ENCODE measurements around the gene ZKSCAN7.

The ZKSCAN7 gene

GRCh38 chr3:44584646-44585501 is 29.9 kb downstream of the ZKSCAN7 start, which contains the start of gene ZNF660:
TSS of gene ZNF660 (plus strand) at chr3:44584964. CDS start at chr3:44594194, 9,230 bp downstream.
- H3K27ac Mint-ChIP-seq, result peak within 1 kb of the TSS; percentile 96
- H3K4me3 Mint-ChIP-seq, result peak within 1 kb of the TSS; percentile 88 to 92
- ATAC-seq (replicated peaks) (peak; percentile 93 to 94), DNase-seq (peak; percentile 48)
- H3K36me3 Mint-ChIP-seq, result peaks cover 43 to 55% of the 10 kb centered on the region in 2 donors
- peaks cover 10 to 12% of the 10 kb centered on the region in 2 donors for H3K9me3 Mint-ChIP-seq
- H3K4me1 Mint-ChIP-seq, result peaks cover 12 to 30% of the 10 kb centered on the region in 2 donors
- H3K27me3 Mint-ChIP-seq, result peaks cover 12 to 20% of the 10 kb centered on the region in 2 donors

DNA sequence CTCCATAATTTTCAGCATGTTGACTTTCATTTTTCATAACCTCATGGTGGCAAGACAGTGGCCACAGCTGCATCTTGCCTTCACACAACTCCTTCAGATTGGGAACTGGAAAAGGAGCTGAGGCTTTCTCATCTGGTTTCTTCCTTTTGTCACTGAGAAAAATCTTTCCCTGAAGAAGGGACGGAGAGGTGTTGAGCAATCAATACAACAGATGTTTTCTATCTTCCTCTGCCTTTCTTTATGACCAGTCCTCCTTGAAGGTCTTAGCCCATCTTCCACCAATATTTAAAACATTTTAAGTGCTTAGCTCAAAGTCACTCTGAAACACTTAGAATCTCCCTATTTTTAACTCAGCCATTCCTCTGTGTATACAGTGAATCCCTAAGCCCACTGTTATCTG is 41.6 kb downstream of the ZKSCAN7 start:
- Mint-ChIP-seq H3K9me3 (peaks cover 17 to 23% of the 10 kb centered on the region in 2 donors), H3K27ac (no peak overlapping the region), H3K4me3 (no peak overlapping the region), H3K27me3 (no peaks in the 10 kb centered on the region), H3K36me3 (peaks cover 46 to 53% of the 10 kb centered on the region in 2 donors), H3K4me1 (no peaks in the 10 kb centered on the region)
- ATAC-seq (replicated peaks) (no peak), DNase-seq (no peak)

DNA sequence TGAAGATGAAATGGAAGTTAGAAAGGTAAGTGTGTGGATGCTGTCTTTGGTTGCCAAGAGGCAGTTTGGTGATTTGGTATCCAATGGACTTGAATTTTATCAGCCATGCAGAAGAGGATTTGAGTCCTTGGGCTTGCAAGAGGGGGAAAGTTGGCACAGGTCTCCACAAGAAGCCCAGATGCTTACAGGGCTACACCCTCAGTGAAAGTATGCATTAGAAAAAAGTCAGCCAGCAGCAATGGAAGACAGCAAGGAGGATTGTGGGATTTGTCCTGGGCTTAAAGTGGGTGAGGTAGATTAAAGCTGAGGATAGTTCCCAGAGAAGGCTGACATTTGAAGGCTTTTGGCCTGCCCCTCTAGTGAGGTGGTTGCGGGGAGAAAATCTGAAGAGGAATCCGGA is 46.8 kb downstream of the ZKSCAN7 start:
- no peak overlapping the region for H3K4me3 Mint-ChIP-seq
- no peak overlapping the region for H3K27ac Mint-ChIP-seq
- H3K36me3 Mint-ChIP-seq, result peaks cover 14 to 46% of the 10 kb centered on the region in 2 donors
- no peaks in the 10 kb centered on the region for H3K27me3 Mint-ChIP-seq
- H3K9me3 Mint-ChIP-seq, result peaks cover 6 to 12% of the 10 kb centered on the region in 2 donors
- H3K4me1 Mint-ChIP-seq, result no peaks in the 10 kb centered on the region
- DNase-seq (no peak), ATAC-seq (replicated peaks) (no peak)

DNA sequence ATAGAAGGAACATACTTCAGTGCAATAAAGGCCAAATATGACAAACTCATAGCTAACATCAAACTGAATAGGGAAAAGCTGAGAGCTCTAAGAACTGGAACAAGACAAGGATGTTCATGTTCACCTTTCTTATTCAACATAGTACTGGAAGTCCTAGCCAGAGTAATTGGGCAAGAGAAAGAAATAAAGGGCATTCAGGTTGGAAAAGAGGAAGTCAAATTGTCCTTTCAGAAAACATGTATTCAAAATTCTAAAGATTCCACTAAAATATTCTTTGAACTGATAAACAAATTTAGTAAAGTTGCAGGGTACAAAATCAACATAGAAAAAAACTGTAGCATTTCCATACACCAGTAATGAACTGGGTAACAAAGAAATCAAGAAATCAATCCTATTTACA is 57.7 kb downstream of the ZKSCAN7 start:
- Mint-ChIP-seq H3K27ac (no peak overlapping the region), H3K4me3 (no peak overlapping the region), H3K27me3 (no peaks in the 10 kb centered on the region), H3K36me3 (peaks cover 6 to 16% of the 10 kb centered on the region in 2 donors), H3K4me1 (peaks cover 0 to 7% of the 10 kb centered on the region in 2 donors), H3K9me3 (peaks cover 0 to 4% of the 10 kb centered on the region in 2 donors)
- no peak for DNase-seq
- no peak for ATAC-seq (replicated peaks)

All from stimulated activated naive B cell treated with anti-CD40 and anti-IgM and Interleukin-4, amounts not matched to agents 10 μg/mL and 1 μg/mL and 100 μg/mL, for 72 hours (primary cell).